K562 treated with DMSO at 1 percent for 48 hours (cell line): Measurements from ENCODE around the gene PCSK5. TPM values are rescaled to one million over a fixed set of nuclear protein-coding genes. Genes with fewer than 3 reads are reported as not detected.

Experiments
- total RNA-seq: library from RNA; unstranded; fragments of 300-600 nt; gene quantifications from 2 replicates; pipeline ENCODE4 v1.2.3, GENCODE V29; 2022; ENCODE audit warnings: low replicate concordance; ENCODE audit errors: extremely low read depth

Gene PCSK5
- not detected in 2 replicates for total RNA-seq

DNA sequence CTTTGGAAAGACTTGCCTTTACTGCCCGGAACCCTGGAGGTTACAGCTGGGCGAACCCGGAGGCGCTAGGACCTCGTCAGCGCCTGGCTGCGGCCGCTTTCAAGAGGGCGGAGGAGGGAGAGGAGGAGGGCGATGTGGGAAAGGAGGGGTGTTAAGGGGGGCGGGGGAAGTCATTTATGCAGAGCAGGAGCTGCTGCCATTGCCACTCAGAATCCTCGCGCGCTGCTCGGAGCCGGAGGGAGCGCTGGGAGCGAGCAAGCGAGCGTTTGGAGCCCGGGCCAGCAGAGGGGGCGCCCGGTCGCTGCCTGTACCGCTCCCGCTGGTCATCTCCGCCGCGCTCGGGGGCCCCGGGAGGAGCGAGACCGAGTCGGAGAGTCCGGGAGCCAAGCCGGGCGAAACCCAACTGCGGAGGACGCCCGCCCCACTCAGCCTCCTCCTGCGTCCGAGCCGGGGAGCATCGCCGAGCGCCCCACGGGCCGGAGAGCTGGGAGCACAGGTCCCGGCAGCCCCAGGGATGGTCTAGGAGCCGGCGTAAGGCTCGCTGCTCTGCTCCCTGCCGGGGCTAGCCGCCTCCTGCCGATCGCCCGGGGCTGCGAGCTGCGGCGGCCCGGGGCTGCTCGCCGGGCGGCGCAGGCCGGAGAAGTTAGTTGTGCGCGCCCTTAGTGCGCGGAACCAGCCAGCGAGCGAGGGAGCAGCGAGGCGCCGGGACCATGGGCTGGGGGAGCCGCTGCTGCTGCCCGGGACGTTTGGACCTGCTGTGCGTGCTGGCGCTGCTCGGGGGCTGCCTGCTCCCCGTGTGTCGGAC lies at the start of gene PCSK5:
PCSK5 (plus strand) TSS at position 202 of the 805 bp plus-strand sequence; CDS start at position 711, 509 bp downstream.

DNA sequence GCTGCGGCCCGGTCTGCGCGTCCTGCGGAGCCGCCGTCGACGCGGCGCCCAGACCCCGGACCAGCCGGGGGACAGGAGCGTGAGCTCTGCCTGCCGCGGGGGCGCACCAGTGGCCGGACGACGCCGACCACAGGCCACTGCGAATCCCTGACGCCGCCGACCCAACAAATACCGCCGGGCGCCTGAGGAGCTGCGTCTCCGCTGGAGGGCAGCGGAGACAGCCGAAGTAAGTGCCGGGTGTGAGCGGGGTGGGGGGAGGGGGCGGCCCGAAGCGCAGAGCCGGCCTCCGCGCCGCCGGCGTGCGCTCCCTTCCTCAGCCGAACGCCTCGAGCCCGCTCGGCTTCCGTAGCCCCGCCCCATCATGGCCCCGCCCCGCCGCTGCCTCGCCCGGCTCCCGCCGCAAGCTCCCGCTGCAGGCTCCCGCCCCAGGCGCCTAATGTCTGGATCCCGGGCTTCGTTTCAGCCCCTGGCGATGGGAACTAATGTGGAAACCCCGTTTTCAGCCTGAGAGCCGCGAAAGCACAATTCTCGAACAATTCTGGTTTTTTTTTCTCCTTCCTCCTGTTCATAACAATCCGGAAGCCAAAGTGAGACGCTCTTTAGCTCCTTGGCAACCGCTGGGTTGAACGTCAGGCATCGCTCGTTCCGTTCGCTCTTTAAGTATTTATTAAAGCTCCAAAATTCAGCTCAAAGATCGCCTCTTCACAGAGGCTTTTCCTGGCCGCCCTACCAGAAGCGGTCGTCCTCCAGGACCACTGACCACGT lies 503.9 kb downstream of the PCSK5 start, which contains the start of gene RFK:
RFK (minus strand) TSS at position 232 of the 765 bp plus-strand sequence. CDS start 255 bp downstream, outside the sequence.

